Measurements from ENCODE around the gene ALDH9A1.
A peak's percentile ranks its signal among the peaks of the same experiment; 100 is the strongest.
"Not testable (repeated sequence)": the region's sequence is repeated elsewhere in the genome, so short reads cannot be mapped to it uniquely, and the experiment has no call there.

The ALDH9A1 gene

DNA sequence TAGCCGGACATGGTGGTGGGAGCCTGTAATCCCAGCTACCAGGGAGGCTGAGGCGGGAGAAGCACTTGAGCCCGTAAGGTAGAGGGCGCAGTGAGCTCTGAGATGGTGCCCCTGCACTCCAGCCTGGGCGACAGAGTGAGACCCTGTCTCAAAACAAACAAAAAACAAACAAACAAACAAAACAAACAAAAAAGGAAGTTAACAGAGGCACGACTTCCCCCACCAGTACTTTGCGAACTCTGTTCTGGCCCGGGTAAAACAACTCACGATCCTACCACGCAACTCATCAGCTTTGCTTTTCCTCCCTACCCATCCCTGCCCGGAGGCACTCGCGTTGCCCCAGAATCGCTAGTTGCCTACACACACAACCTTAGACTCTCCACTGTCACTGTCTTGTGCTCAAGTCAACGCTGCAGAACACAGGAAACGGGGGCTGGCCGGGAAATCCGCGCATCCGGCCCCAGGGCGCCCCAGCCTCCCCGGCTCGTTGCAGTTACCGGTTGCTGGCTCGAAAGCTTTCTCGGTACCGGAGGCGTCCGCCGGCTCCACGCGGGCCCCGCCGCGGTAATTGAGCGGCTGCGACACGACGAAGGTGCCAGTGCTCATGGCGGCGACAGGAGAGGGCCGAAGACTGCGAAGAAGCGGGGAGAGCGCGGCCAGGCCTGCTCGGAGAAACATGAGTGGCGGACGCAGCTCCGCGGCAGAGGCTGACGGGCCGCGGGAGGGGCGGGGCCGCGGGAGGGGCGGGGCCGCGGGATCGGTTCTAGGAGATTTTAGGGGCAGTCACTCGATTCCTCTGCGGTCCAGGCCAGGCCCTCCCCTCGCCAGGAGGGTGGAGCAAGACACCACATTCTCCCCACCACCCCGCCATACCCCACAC is at the start of gene ALDH9A1:
TSS of gene ALDH9A1 (minus strand) at position 682 of the 880 bp plus-strand sequence. CDS start at position 678, 4 bp downstream.
- DNase-seq (ENCODE audit: low spot score) = peak; percentile 86

DNA sequence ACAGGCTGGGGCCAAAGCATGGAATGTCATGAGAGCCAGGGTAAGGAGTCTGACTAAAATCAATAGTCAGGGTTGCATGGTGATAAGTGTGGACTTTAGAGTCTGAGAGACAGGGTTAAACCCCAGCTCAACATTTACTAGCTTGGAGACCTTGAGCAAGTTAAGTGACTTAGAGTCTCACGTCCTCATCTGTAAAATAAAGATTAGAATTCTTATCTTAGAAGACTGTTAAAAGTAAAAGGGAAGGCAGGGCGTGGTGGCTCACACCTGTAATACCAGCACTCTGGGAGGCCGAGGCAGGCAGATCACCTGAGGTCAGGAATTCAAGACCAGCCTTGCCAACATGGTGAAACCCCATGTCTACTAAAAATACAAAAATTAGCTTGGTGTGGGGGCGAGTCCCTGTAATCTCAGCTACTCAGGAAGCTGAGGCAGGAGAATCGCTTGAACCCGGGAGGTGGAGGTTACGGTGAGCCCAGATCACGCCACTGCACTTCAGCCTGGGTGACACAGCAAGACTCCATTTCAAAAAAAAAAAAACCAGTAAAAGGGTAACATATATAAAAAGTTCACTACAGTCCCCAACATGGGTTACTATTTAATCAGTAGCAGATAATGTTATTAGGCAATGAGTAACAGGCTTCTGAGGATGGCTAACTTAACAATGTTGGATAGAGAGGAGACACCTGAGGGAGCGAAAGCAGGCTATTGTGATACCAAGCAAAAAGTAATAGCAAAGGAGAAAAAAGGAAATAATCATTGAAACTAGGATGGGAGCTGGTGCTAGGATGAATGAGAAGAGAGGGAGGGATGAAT is 49.5 kb upstream of the ALDH9A1 start:
- no peak for DNase-seq (ENCODE audit: low spot score)

GRCh38 chr1:165744913-165745312 is 46.6 kb upstream of the ALDH9A1 start:
- not testable (repeated sequence) for DNase-seq (ENCODE audit: low spot score)

- DNase-seq (ENCODE audit: low spot score) = no peak
Observed at GRCh38 chr1:165742194-165742593, 43.8 kb upstream of the ALDH9A1 start.

GRCh38 chr1:165738794-165739193 is 40.4 kb upstream of the ALDH9A1 start:
- DNase-seq (ENCODE audit: low spot score) = no peak

DNA sequence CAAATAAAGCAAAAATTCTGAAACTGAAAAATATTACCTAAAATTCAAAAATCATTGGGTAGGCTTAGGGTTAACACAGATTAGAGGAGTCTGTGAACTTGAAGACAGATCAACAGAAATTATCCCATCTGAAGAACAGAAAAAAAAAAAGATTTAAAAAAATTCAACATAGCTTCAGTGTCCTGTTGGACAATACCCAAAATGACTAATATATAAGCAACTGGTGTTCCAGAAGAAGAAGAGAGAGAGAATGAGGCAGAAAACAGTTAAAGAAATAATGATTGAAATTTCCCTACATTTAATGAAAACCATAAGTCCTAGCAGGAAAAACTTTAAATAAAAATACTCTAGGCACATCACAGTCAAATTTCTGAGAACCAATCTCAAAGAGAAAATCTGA is 38.8 kb upstream of the ALDH9A1 start:
- DNase-seq (ENCODE audit: low spot score) = no peak

DNA sequence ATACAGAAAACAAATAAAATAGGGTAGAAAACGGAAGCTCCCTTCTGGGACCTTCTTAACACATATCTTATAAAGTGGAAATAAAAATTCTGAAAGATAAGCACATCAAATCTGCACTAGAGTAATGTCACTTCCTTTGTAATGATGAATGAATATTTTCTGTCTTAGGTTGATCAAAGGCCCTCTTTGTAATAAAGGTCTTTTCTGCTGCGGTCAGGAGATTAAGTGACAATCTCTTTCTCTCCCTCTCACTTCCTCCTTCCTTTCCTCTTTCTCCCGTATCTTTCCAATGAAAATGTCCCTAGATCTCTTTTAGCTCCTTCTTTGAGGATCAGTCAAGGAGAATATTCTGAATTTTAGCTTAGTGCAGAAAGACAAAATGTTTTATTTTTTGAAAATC is 36.5 kb upstream of the ALDH9A1 start:
- DNase-seq (ENCODE audit: low spot score) = no peak

GRCh38 chr1:165726841-165727240 is 28.5 kb upstream of the ALDH9A1 start:
- no peak for DNase-seq (ENCODE audit: low spot score)

- DNase-seq (ENCODE audit: low spot score) = no peak
Observed at GRCh38 chr1:165726169-165726568, 27.8 kb upstream of the ALDH9A1 start.

- DNase-seq (ENCODE audit: low spot score) = peak; percentile 15
Observed at GRCh38 chr1:165717918-165718515, 19.7 kb upstream of the ALDH9A1 start.

DNA sequence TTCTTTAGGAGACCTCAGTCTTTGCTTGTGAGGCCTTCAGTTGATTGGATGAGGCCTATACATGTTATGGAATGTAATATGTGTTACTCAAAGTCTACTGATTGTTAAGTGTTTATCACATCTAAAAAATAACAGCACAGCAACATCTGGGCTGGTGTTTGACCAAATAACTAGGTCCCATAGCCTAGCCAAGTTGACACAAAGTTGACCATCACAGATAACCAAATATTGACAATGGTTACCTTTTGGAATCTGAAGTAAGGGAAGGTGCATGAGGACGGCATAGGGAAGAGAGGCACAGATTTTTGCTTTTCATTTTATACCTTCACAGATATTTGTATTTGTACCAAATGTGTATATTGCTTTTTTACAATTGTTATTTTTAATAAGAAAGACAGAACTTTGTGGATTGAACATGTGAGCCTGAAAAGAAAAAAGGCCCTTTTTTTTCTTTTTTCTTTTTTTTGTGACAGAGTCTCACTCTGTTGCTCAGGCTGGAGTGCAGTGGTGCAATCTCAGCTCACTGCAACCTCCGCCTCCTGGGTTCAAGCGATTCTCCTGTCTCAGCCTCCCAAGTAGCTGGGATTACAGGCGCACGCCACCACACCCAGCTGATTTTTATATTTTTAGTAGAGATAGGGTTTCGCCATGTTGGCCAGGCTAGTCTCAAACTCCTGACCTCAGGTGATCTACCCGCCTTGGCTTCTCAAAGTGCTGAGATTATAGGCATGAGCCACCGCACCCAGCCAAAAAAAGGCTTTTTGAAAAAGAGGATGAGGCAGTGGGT is 18.1 kb upstream of the ALDH9A1 start:
- DNase-seq (ENCODE audit: low spot score) = not testable (repeated sequence)

- no peak for DNase-seq (ENCODE audit: low spot score)
Observed at GRCh38 chr1:165712764-165713163, 14.4 kb upstream of the ALDH9A1 start.

GRCh38 chr1:165707984-165708706 is 9.8 kb upstream of the ALDH9A1 start:
- no peak for DNase-seq (ENCODE audit: low spot score)

DNA sequence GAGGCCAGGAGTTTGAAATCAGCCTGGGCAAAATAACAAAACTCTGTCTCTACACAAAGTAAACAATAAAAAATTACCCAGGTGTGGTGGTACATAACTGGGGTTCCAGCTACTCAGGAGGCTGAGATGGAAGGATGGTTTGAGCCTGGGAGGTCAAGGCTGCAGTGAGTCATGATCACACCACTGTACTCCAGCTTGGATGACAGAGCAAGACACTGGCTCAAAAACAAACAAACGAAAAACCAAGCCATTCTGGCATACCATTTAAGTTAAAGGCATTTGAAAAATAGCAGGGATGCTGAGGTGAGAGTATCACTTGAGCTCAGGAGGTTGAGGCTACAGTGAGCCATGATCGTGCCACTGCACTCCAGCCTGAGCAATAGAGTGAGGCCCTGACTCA is 5.3 kb upstream of the ALDH9A1 start:
- DNase-seq (ENCODE audit: low spot score) = no peak

DNA sequence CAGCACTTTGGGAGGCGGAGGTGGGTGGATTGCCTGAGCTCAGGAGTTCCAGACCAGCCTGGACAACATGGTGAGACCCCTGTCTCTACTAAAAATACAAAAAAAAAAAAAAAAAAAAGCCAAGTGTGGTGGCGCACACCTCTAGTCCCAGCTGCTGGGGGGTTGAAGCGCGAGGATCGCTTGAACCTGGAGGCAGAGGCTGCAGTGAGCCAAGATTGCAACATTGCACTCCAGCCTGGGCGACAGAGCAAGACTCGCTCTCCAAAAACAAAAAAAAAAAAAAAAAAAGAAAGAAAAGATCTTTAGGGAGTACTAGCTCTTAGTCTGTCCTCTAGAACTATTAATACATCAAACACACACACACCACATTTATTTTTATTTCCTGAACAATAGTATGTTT is 3.6 kb upstream of the ALDH9A1 start:
- not testable (repeated sequence) for DNase-seq (ENCODE audit: low spot score)

DNA sequence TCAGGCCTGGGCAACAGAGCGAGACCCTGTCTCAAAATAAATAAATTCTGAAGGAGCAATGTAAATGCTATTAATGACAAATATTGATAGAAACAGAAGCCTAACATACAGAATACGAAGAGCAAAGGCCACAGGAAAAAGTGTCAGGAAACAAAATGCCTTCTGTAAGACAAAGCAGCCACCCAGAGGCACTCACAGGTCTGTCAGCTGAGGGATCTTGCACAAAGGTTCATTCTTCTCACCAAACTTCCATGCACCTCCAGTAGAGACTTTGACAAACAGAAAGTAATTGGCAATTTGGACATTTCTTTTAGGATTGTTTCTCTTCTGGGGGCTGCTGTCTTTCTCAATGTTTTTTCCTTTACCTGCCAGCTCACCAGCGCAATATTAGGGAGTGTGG is 1.2 kb upstream of the ALDH9A1 start:
- no peak for DNase-seq (ENCODE audit: low spot score)

DNA sequence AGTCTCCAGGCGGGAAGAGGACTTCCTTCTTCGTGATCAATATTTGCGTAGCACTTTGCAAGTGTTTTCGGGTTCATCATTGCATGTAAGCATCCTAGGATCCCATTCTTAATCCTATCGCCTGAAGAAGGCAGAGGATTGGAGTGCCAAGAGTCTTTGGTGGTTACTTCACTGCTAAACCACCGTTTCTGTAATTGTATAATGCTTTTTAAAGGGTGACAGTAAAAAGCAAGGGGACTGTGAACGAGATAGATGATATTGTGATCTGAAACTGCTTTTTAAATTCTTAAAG is 345 bp upstream of the ALDH9A1 start:
- no peak for DNase-seq (ENCODE audit: low spot score)

GRCh38 chr1:165697491-165697880 is 876 bp downstream of the ALDH9A1 start:
- DNase-seq (ENCODE audit: low spot score) = no peak

- DNase-seq (ENCODE audit: low spot score) = no peak
Observed at GRCh38 chr1:165696625-165697100, 1.7 kb downstream of the ALDH9A1 start.

DNA sequence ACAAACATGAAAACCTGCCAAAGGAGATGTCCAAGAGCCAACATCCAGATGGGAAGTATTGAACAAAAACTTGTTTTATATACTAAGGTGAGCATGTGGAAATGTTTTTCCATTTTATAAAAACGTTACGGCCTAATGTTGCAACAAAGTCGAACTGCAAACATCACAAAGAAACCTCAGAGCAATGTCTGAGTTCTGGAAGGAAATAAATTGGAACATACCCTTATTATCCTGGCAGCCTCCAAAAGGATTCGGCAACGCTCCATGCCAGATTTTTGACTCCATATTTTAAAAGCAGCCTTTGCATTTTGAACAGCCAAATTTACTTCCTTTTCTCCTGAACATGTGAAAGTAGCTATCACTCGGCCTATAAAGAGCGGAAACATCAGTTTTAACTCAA is 3.3 kb downstream of the ALDH9A1 start:
- DNase-seq (ENCODE audit: low spot score) = no peak

DNA sequence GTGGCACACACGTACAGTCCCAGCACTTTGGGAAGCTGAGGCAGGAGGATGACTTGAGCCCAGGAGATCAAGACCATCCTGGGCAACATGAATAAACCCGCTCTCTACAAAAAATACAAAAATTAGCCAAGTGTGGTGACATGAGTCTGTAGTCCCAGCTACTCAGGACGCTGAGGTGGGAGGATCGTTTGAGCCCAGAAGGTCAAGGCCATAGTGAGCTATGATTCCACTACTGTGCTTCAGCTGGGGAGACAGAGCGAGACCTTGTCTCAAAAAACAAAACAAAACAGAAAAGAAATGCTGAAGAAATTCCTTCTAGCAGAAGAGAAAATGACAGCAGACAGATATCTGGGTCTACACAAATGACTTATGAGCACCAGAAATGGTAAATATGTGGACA is 10.3 kb downstream of the ALDH9A1 start:
- DNase-seq (ENCODE audit: low spot score) = no peak

Data from LoVo (cell line).